ENCODE measurements around the gene SLC12A3. TPM values are rescaled to one million over a fixed set of nuclear protein-coding genes. Genes with fewer than 3 reads are reported as not detected.

SLC12A3 gene
- total and polyA plus RNA-seq, 4 donors, result not detected

- Histone ChIP-seq H3K36me3 (ENCODE audit: control insufficient read depth in 1 of 2, insufficient read depth in 2 of 2, low read length in 1 of 2) (no peaks in the 10 kb centered on the region), H3K4me3 (ENCODE audit: low read length in 2 of 2) (no peak overlapping the region), H3K9me3 (ENCODE audit: control insufficient read depth, low read length) (no peaks in the 10 kb centered on the region), H3K4me1 (ENCODE audit: control insufficient read depth in 1 of 2, insufficient read depth in 2 of 2, low read length in 2 of 2) (no peaks in the 10 kb centered on the region), H3K27ac (ENCODE audit: low read depth in 1 of 2, low read length in 2 of 2) (no peak overlapping the region), H3K27me3 (ENCODE audit: control insufficient read depth in 1 of 2, insufficient read depth in 2 of 2, low read length in 1 of 2) (no peaks in the 10 kb centered on the region)
- intact Hi-C loops (cut with DNase I), result no loop called here
- WGBS, 2 donors, result 46 to 60% methylated on average over 8 of the region's 8 CpGs
- ATAC-seq (ENCODE audit: low FRiP score) (no peak), DNase-seq (peak; percentile 24 to 42)
Observed at GRCh38 chr16:56851671-56852400, 13.2 kb upstream of the SLC12A3 start.

DNA sequence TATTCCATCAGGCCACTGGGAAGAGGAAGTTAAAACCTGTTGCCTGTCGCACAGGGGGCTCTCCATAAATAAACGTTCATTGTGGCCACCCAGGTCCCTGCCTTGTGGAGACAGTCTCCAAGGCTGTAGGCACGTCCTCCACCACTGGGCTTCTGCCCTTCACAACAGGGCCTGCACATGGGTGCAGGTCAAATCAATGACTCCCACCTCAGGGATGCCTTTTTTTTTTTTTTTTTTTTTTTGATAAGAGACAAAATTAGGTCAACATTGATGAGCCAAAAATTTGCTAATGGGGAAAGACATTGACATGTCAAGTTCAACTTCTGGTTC is 12.6 kb upstream of the SLC12A3 start:
- peak in 1 of 2 donors; percentile 34 for DNase-seq
- H3K27ac ChIP-seq (ENCODE audit: low read depth in 1 of 2, low read length in 2 of 2), result no peak overlapping the region
- ATAC-seq (ENCODE audit: low FRiP score), result no peak
- intact Hi-C loops (cut with DNase I), result no loop called here
- no peaks in the 10 kb centered on the region for H3K4me1 ChIP-seq (ENCODE audit: control insufficient read depth in 1 of 2, insufficient read depth in 2 of 2, low read length in 2 of 2)
- 62 to 65% methylated on average over 3 of the region's 3 CpGs for WGBS, 2 donors
- no peaks in the 10 kb centered on the region for H3K27me3 ChIP-seq (ENCODE audit: control insufficient read depth in 1 of 2, insufficient read depth in 2 of 2, low read length in 1 of 2)
- H3K9me3 ChIP-seq (ENCODE audit: control insufficient read depth, low read length), result no peaks in the 10 kb centered on the region
- no peaks in the 10 kb centered on the region for H3K36me3 ChIP-seq (ENCODE audit: control insufficient read depth in 1 of 2, insufficient read depth in 2 of 2, low read length in 1 of 2)
- no peak overlapping the region for H3K4me3 ChIP-seq (ENCODE audit: low read length in 2 of 2)

DNA sequence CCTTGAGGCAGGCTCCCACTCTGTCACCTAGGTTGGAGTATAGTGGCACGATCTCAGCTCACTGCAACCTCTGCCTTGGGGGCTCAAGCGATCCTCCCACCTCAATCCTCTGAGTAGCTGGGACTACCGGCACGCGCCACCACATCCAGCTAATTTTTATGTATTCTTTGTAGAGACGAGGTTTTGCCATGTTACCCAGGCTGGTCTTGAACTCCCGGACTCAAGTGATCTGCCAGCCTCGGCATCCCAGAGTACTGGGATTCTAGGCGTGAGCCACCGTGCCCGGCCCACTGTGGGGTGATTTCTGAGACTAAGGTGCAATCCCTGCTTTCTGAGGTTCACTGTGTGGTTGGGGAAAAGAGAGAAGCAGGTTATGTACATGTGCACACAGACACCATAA is 12.0 kb upstream of the SLC12A3 start:
- Histone ChIP-seq H3K4me3 (ENCODE audit: low read length in 2 of 2) (no peak overlapping the region), H3K9me3 (ENCODE audit: control insufficient read depth, low read length) (no peaks in the 10 kb centered on the region), H3K4me1 (ENCODE audit: control insufficient read depth in 1 of 2, insufficient read depth in 2 of 2, low read length in 2 of 2) (no peaks in the 10 kb centered on the region), H3K27me3 (ENCODE audit: control insufficient read depth in 1 of 2, insufficient read depth in 2 of 2, low read length in 1 of 2) (no peaks in the 10 kb centered on the region), H3K36me3 (ENCODE audit: control insufficient read depth in 1 of 2, insufficient read depth in 2 of 2, low read length in 1 of 2) (no peaks in the 10 kb centered on the region), H3K27ac (ENCODE audit: low read depth in 1 of 2, low read length in 2 of 2) (no peak overlapping the region)
- 97 to 98% methylated on average over 11 of the region's 11 CpGs for WGBS, 2 donors
- intact Hi-C loops (cut with DNase I), result no loop called here
- DNase-seq (peak; percentile 17 to 57), ATAC-seq (ENCODE audit: low FRiP score) (no peak)

- Histone ChIP-seq H3K4me1 (ENCODE audit: control insufficient read depth in 1 of 2, insufficient read depth in 2 of 2, low read length in 2 of 2) (no peaks in the 10 kb centered on the region), H3K9me3 (ENCODE audit: control insufficient read depth, low read length) (no peaks in the 10 kb centered on the region), H3K4me3 (ENCODE audit: low read length in 2 of 2) (no peak overlapping the region), H3K27ac (ENCODE audit: low read depth in 1 of 2, low read length in 2 of 2) (no peak overlapping the region), H3K36me3 (ENCODE audit: control insufficient read depth in 1 of 2, insufficient read depth in 2 of 2, low read length in 1 of 2) (no peaks in the 10 kb centered on the region), H3K27me3 (ENCODE audit: control insufficient read depth in 1 of 2, insufficient read depth in 2 of 2, low read length in 1 of 2) (no peaks in the 10 kb centered on the region)
- no peak for ATAC-seq (ENCODE audit: low FRiP score)
- 95 to 98% methylated on average over 6 of the region's 6 CpGs for WGBS, 2 donors
- peak; percentile 28 to 60 for DNase-seq
- intact Hi-C loops (cut with DNase I), result no loop called here
Observed at GRCh38 chr16:56855201-56855600, 9.8 kb upstream of the SLC12A3 start.

- intact Hi-C loops (cut with DNase I), result no loop called here
Observed at GRCh38 chr16:56855946-56856345, 9.1 kb upstream of the SLC12A3 start.

DNA sequence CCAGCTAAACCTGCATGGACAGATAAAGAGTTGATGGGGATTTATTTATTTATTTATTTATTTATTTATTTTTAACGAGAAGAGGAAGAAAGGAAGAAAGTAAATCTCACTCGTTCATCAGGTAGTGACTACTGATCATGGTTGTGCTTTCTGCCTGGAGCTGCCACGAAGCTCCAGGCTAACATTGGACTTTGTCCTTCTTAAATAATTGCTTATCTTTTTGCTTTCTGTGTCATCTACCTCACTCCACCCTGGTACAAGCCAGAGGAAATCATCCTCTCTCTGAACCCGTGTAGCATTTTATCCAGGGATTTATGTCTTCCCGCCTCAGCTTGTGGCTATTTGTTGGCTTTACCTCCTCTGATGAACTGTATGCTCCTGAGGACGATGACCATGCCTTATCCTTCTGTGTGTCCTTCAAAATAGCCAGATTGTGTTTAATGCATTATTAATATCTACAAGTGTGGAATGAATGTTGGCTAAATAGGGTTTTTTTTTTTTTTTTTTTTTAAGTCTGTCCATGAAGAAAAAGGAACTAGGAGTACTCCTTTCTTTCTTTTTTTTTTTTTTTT is 8.0 kb upstream of the SLC12A3 start:
- H3K27me3 ChIP-seq (ENCODE audit: control insufficient read depth in 1 of 2, insufficient read depth in 2 of 2, low read length in 1 of 2), result no peaks in the 10 kb centered on the region
- no peaks in the 10 kb centered on the region for H3K36me3 ChIP-seq (ENCODE audit: control insufficient read depth in 1 of 2, insufficient read depth in 2 of 2, low read length in 1 of 2)
- DNase-seq (no peak), ATAC-seq (ENCODE audit: low FRiP score) (no peak)
- 67 to 76% methylated on average over 6 of the region's 6 CpGs for WGBS, 2 donors
- H3K27ac ChIP-seq (ENCODE audit: low read depth in 1 of 2, low read length in 2 of 2), result no peak overlapping the region
- intact Hi-C loops (cut with DNase I), result no loop called here
- no peaks in the 10 kb centered on the region for H3K9me3 ChIP-seq (ENCODE audit: control insufficient read depth, low read length)
- H3K4me3 ChIP-seq (ENCODE audit: low read length in 2 of 2), result no peak overlapping the region
- H3K4me1 ChIP-seq (ENCODE audit: control insufficient read depth in 1 of 2, insufficient read depth in 2 of 2, low read length in 2 of 2), result no peaks in the 10 kb centered on the region

More at GRCh38 chr16:56855946-56856345, 9.1 kb upstream of the SLC12A3 start:
- no peaks in the 10 kb centered on the region for H3K4me1 ChIP-seq (ENCODE audit: control insufficient read depth in 1 of 2, insufficient read depth in 2 of 2, low read length in 2 of 2)
- H3K4me3 ChIP-seq (ENCODE audit: low read length in 2 of 2), result no peak overlapping the region
- DNase-seq, result no peak
- H3K27ac ChIP-seq (ENCODE audit: low read depth in 1 of 2, low read length in 2 of 2), result no peak overlapping the region
- no peaks in the 10 kb centered on the region for H3K36me3 ChIP-seq (ENCODE audit: control insufficient read depth in 1 of 2, insufficient read depth in 2 of 2, low read length in 1 of 2)
- no peaks in the 10 kb centered on the region for H3K9me3 ChIP-seq (ENCODE audit: control insufficient read depth, low read length)
- WGBS, 2 donors, result 84 to 86% methylated on average over 4 of the region's 4 CpGs
- no peak for ATAC-seq (ENCODE audit: low FRiP score)
- H3K27me3 ChIP-seq (ENCODE audit: control insufficient read depth in 1 of 2, insufficient read depth in 2 of 2, low read length in 1 of 2), result no peaks in the 10 kb centered on the region

DNA sequence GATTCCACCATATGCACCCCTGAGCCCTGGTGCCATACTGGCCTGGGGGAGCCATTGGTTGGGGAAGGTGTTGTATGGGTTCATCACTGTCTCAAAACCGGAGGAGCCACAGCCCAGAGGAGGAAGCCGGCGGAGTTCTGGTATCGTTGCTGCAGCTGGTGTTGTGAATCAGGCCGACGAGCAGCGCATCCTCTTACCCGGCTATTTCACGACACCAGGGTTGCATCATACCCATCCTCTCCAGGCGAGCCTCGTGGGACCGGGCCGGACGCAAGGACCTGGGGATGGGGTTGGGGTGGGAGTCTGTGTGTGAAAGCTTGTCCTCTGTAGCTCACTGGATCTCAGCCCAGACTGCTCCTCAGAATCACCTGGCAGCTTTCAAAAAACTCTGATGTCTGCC is 6.6 kb upstream of the SLC12A3 start:
- H3K4me3 ChIP-seq (ENCODE audit: low read length in 2 of 2), result no peak overlapping the region
- 95% methylated on average over 14 of the region's 14 CpGs for WGBS, 2 donors
- no peaks in the 10 kb centered on the region for H3K27me3 ChIP-seq (ENCODE audit: control insufficient read depth in 1 of 2, insufficient read depth in 2 of 2, low read length in 1 of 2)
- no peaks in the 10 kb centered on the region for H3K9me3 ChIP-seq (ENCODE audit: control insufficient read depth, low read length)
- no peaks in the 10 kb centered on the region for H3K4me1 ChIP-seq (ENCODE audit: control insufficient read depth in 1 of 2, insufficient read depth in 2 of 2, low read length in 2 of 2)
- H3K36me3 ChIP-seq (ENCODE audit: control insufficient read depth in 1 of 2, insufficient read depth in 2 of 2, low read length in 1 of 2), result no peaks in the 10 kb centered on the region
- DNase-seq (peak in 1 of 2 donors; percentile 64), ATAC-seq (ENCODE audit: low FRiP score) (no peak)
- intact Hi-C loops (cut with DNase I), result no loop called here
- no peak overlapping the region for H3K27ac ChIP-seq (ENCODE audit: low read depth in 1 of 2, low read length in 2 of 2)

- Histone ChIP-seq H3K36me3 (ENCODE audit: control insufficient read depth in 1 of 2, insufficient read depth in 2 of 2, low read length in 1 of 2) (no peaks in the 10 kb centered on the region), H3K4me3 (ENCODE audit: low read length in 2 of 2) (no peak overlapping the region), H3K4me1 (ENCODE audit: control insufficient read depth in 1 of 2, insufficient read depth in 2 of 2, low read length in 2 of 2) (no peaks in the 10 kb centered on the region), H3K27ac (ENCODE audit: low read depth in 1 of 2, low read length in 2 of 2) (no peak overlapping the region), H3K9me3 (ENCODE audit: control insufficient read depth, low read length) (no peaks in the 10 kb centered on the region), H3K27me3 (ENCODE audit: control insufficient read depth in 1 of 2, insufficient read depth in 2 of 2, low read length in 1 of 2) (no peaks in the 10 kb centered on the region)
- ATAC-seq (ENCODE audit: low FRiP score) (no peak), DNase-seq (no peak)
- intact Hi-C loops (cut with DNase I), result no loop called here
- 90 to 94% methylated on average over 2 of the region's 2 CpGs for WGBS, 2 donors
Observed at GRCh38 chr16:56859636-56860035, 5.4 kb upstream of the SLC12A3 start.

Measured in aorta (tissue), 5 donors.